Measurements from ENCODE around the gene ANKS1B.
A peak's percentile ranks its signal among the peaks of the same experiment; 100 is the strongest.

ANKS1B gene

GRCh38 chr12:98754095-98754494 is 1230.6 kb downstream of the ANKS1B start:
- no peak for TF ChIP-seq CTCF (IDR thresholded peaks at IDR 0.05; ENCODE audit: low read depth, low read length, missing control alignments)
- in situ Hi-C loops (cut with HindIII; ENCODE audit: low pct_ligation_motif_present, low sequenced_read_pairs): no loop called here
- H3K4me3 ChIP-seq (ENCODE audit: low read depth, low read length): no peak overlapping the region
- peak; percentile 83 for DNase-seq
- peak overlapping the region; percentile 34 for H3K27ac ChIP-seq
- no peaks in the 10 kb centered on the region for H3K27me3 ChIP-seq (replicated peaks)
- no peaks in the 10 kb centered on the region for H3K36me3 ChIP-seq (replicated peaks)

GRCh38 chr12:98752726-98753125 is 1232.0 kb downstream of the ANKS1B start:
- Histone ChIP-seq H3K27ac (peak overlapping the region; percentile 78), H3K36me3 (replicated peaks) (no peaks in the 10 kb centered on the region), H3K27me3 (replicated peaks) (no peaks in the 10 kb centered on the region), H3K4me3 (ENCODE audit: low read depth, low read length) (no peak overlapping the region)
- DNase-seq: peak; percentile 72
- TF ChIP-seq CTCF (IDR thresholded peaks at IDR 0.05; ENCODE audit: low read depth, low read length, missing control alignments): no peak
- in situ Hi-C loops (cut with HindIII; ENCODE audit: low pct_ligation_motif_present, low sequenced_read_pairs): no loop called here

- no peak for TF ChIP-seq CTCF (IDR thresholded peaks at IDR 0.05; ENCODE audit: low read depth, low read length, missing control alignments)
- Histone ChIP-seq H3K36me3 (replicated peaks) (no peaks in the 10 kb centered on the region), H3K27ac (no peak overlapping the region), H3K4me3 (ENCODE audit: low read depth, low read length) (no peak overlapping the region), H3K27me3 (replicated peaks) (no peaks in the 10 kb centered on the region)
- no peak for DNase-seq
- in situ Hi-C loops (cut with HindIII; ENCODE audit: low pct_ligation_motif_present, low sequenced_read_pairs): no loop called here
Observed at GRCh38 chr12:98751580-98752115, 1233.1 kb downstream of the ANKS1B start.

- in situ Hi-C loops (cut with HindIII; ENCODE audit: low pct_ligation_motif_present, low sequenced_read_pairs): no loop called here
Observed at GRCh38 chr12:98750511-98750910, 1234.2 kb downstream of the ANKS1B start.

GRCh38 chr12:98748463-98748862 is 1236.3 kb downstream of the ANKS1B start:
- Histone ChIP-seq H3K27me3 (replicated peaks) (no peaks in the 10 kb centered on the region), H3K27ac (no peak overlapping the region), H3K4me3 (ENCODE audit: low read depth, low read length) (no peak overlapping the region), H3K36me3 (replicated peaks) (no peaks in the 10 kb centered on the region)
- DNase-seq: no peak
- in situ Hi-C loops (cut with HindIII; ENCODE audit: low pct_ligation_motif_present, low sequenced_read_pairs): no loop called here
- no peak for TF ChIP-seq CTCF (IDR thresholded peaks at IDR 0.05; ENCODE audit: low read depth, low read length, missing control alignments)

More at GRCh38 chr12:98750511-98750910, 1234.2 kb downstream of the ANKS1B start:
- no peaks in the 10 kb centered on the region for H3K36me3 ChIP-seq (replicated peaks)
- no peak overlapping the region for H3K4me3 ChIP-seq (ENCODE audit: low read depth, low read length)
- no peak overlapping the region for H3K27ac ChIP-seq
- TF ChIP-seq CTCF (IDR thresholded peaks at IDR 0.05; ENCODE audit: low read depth, low read length, missing control alignments): no peak
- no peak for DNase-seq
- H3K27me3 ChIP-seq (replicated peaks): no peaks in the 10 kb centered on the region

Data from brain microvascular endothelial cell (primary cell).